ENCODE data around the gene TMEM106B.

DNA sequence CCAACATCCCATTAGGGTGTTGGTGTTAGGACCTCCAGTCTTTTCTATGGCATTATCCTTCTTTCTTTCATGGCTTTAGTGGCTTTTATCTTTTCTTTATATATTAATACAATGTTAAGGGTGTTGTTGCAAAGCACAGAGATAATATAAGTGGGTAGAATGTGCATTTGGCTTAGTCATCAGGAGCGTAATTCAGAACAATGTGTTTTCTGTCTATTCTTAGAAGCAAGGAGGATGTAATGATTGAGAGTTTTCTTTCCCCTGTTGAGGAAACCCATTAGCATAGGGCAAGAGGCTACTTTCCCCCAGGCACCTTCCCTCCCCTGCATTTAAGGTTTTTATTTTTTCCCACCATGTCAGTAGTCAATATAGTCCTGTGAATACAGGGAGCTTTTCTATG is 79.7 kb downstream of the TMEM106B start:
- no peak for TF ChIP-seq ZNF384 (IDR thresholded peaks at IDR 0.05)
- no peak for TF ChIP-seq TARDBP (IDR thresholded peaks at IDR 0.05)
- TF ChIP-seq ELF4 (IDR thresholded peaks at IDR 0.05) = no peak
- TF ChIP-seq FOXK2 (IDR thresholded peaks at IDR 0.05) = no peak
- TF ChIP-seq LEF1 (IDR thresholded peaks at IDR 0.05; ENCODE audit: borderline replicate concordance) = no peak
- TF ChIP-seq, protein P1, sequence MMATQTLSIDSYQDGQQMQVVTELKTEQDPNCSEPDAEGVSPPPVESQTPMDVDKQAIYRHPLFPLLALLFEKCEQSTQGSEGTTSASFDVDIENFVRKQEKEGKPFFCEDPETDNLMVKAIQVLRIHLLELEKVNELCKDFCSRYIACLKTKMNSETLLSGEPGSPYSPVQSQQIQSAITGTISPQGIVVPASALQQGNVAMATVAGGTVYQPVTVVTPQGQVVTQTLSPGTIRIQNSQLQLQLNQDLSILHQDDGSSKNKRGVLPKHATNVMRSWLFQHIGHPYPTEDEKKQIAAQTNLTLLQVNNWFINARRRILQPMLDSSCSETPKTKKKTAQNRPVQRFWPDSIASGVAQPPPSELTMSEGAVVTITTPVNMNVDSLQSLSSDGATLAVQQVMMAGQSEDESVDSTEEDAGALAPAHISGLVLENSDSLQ (IDR thresholded peaks at IDR 0.05) = no peak
- no peak for TF ChIP-seq SP1 (IDR thresholded peaks at IDR 0.05)

Data from HEK293T (cell line).